ENCODE data around the gene KANK3.
A peak's percentile ranks its signal among the peaks of the same experiment; 100 is the strongest.
"Not testable (repeated sequence)": the region's sequence is repeated elsewhere in the genome, so short reads cannot be mapped to it uniquely, and the experiment has no call there.

Gene KANK3

DNA sequence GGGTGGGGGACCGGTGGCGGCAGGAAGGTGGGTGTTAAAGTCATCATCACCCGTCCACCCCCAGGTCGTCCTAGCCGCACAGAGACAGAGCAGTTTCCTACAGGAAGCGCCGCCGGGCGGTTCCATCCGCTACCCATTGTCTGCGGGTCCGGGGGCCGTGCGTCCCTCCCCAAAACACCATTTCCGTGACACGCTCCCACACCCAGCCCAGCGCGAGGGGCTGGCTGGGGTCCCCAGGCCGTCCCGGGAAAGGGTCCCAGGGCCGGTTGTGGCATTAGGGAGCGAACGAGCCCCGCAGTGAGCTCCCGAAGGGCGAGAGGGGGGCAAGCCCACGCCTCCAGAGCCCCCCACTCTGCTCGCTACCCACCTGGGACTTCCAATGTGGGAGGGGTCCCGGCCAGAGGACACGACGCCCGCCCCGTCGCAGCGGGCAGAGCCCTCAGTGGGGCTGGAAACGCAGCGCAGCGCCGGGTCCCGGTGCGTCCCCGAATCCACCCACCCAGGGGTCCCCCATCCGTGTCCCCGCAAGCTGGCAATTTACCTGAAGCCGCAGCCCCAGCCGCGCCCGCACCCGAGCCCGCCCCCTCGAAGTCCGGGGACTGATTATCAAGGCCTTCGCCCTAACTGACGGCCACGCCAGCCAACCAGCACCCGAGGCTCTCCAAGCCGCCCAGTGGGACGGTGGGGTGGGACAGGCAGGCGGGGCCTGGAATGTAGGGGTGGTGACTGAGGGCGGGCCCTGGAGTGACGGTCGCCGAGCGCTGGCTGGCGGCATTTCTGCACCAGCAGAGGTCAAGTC lies at the start of gene KANK3:
KANK3 (minus strand) TSS at position 579 of the 799 bp plus-strand sequence. CDS start 5,434 bp downstream, outside the sequence.
- H3K4me3 Mint-ChIP-seq = peak within 1 kb of the TSS; percentile 82
- no peak within 1 kb of the TSS for H3K27ac Mint-ChIP-seq
- H3K27me3 Mint-ChIP-seq = peaks cover 3% of the 10 kb centered on the region
- H3K36me3 Mint-ChIP-seq = no peaks in the 10 kb centered on the region
- peaks cover 11% of the 10 kb centered on the region for H3K4me1 Mint-ChIP-seq
- H3K9me3 Mint-ChIP-seq = no peaks in the 10 kb centered on the region

DNA sequence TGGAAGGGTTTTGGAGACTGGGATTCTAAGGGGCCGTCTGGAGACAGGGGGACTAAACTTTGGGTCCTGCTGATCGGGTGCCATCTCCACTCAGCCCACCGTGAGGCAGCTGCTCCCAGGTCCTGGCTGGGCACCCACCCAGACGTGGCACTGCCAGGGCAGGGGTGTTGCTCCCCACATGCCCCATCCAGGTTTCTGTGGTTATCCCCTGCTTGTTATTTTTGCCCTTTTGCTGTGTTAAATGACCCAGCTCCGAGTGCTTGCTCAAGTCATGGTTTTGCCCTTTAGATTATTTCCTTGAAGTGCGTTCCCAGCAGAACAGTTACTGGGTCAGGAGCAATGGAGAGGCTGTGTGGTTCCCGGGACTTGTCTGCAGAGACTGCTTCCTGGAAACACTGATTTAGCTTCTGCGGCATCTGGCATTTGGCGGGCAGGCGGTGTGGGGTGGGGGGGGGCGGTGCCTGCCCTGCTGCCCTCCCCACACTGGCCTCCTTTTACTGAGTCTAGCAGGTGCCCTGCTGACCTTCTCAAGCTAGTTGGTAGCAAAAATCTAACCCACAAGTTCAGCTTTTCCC lies 49.0 kb upstream of the KANK3 start:
- Mint-ChIP-seq H3K27me3 (no peaks in the 10 kb centered on the region), H3K4me3 (no peak overlapping the region), H3K36me3 (peaks cover 3% of the 10 kb centered on the region), H3K27ac (peak overlapping the region; percentile 74), H3K9me3 (no peaks in the 10 kb centered on the region), H3K4me1 (peaks cover 33% of the 10 kb centered on the region)

GRCh38 chr19:8391198-8392016 lies 48.3 kb upstream of the KANK3 start:
- H3K4me1 Mint-ChIP-seq = peaks cover 27% of the 10 kb centered on the region
- peak overlapping the region; percentile 59 for H3K27ac Mint-ChIP-seq
- peaks cover 6% of the 10 kb centered on the region for H3K36me3 Mint-ChIP-seq
- no peaks in the 10 kb centered on the region for H3K9me3 Mint-ChIP-seq
- H3K27me3 Mint-ChIP-seq = no peaks in the 10 kb centered on the region
- peak overlapping the region; percentile 70 for H3K4me3 Mint-ChIP-seq

GRCh38 chr19:8390617-8390981 lies 47.5 kb upstream of the KANK3 start:
- Mint-ChIP-seq H3K36me3 (peaks cover 6% of the 10 kb centered on the region), H3K4me3 (peak overlapping the region; percentile 70), H3K4me1 (peaks cover 23% of the 10 kb centered on the region), H3K9me3 (no peaks in the 10 kb centered on the region), H3K27ac (peak overlapping the region; percentile 77), H3K27me3 (no peaks in the 10 kb centered on the region)

DNA sequence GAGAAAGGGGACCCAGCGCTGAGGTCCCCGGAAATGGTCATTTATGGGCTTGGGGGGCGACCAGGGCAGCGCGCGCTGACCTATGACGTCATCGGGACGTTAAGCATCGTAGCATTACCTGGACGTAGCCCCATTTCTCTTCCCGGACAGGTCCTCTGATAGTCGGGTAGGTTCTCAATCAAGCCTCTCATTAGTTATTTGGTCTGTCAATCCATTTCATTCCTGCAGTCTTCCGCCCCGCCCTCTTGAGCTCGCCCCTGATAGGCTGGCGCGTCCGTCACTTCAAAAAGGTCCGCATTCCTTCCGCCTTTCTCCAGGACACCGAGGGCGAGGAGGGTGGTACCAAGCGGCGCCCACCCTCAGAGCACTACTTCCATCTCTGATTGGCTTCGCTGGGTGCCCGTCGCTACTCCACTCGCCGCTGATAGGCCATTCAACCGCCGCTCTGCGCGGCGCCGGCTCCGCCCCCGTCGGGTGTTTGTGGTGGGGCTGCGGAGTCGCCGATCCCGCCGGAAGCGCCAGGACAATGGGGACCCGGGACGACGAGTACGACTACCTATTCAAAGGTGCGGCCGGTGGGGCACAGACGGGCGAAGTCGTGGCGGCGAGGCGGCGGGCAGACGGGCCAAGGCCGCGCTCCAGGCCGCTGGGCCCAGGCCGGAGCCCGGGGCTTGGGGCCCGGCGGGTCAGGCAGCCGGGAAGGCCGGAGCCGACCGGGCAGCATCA lies 47.0 kb upstream of the KANK3 start, which contains the start of gene RAB11B:
RAB11B (plus strand) TSS at position 470 of the 726 bp plus-strand sequence; CDS start at position 527, 57 bp downstream.
- peaks cover 6% of the 10 kb centered on the region for H3K36me3 Mint-ChIP-seq
- H3K4me1 Mint-ChIP-seq = peaks cover 23% of the 10 kb centered on the region
- H3K4me3 Mint-ChIP-seq = peak within 1 kb of the TSS; percentile 93
- peak within 1 kb of the TSS; percentile 95 for H3K27ac Mint-ChIP-seq
- no peaks in the 10 kb centered on the region for H3K9me3 Mint-ChIP-seq
- H3K27me3 Mint-ChIP-seq = no peaks in the 10 kb centered on the region

DNA sequence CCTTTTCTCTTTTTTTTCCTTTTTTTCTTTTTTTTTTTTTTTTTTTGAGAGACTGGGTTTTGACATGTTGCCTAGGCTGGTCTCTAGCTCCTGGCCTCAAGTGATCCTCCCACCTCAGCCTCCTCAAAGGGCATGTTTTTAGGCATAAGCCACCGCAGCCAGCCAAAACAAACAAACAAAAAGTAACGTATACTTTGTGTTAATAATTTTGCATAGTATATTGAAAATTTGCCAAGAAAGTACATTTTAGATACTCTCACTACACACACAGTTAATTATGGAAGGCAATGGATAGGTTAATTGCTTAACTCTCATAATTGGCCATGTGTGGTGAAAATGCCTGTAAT lies 45.5 kb upstream of the KANK3 start:
- Mint-ChIP-seq H3K27ac (no peak overlapping the region), H3K9me3 (no peaks in the 10 kb centered on the region), H3K36me3 (peaks cover 6% of the 10 kb centered on the region), H3K4me1 (peaks cover 19% of the 10 kb centered on the region), H3K27me3 (no peaks in the 10 kb centered on the region), H3K4me3 (peak overlapping the region; percentile 11)

- H3K27ac Mint-ChIP-seq = peak overlapping the region; percentile 41
- H3K4me1 Mint-ChIP-seq = peaks cover 16% of the 10 kb centered on the region
- H3K36me3 Mint-ChIP-seq = peaks cover 6% of the 10 kb centered on the region
- H3K27me3 Mint-ChIP-seq = no peaks in the 10 kb centered on the region
- peak overlapping the region; percentile 33 for H3K4me3 Mint-ChIP-seq
- no peaks in the 10 kb centered on the region for H3K9me3 Mint-ChIP-seq
Observed at GRCh38 chr19:8387688-8388611, 44.9 kb upstream of the KANK3 start.

GRCh38 chr19:8386990-8387389 lies 43.9 kb upstream of the KANK3 start:
- no peaks in the 10 kb centered on the region for H3K27me3 Mint-ChIP-seq
- no peaks in the 10 kb centered on the region for H3K9me3 Mint-ChIP-seq
- H3K4me1 Mint-ChIP-seq = peaks cover 10% of the 10 kb centered on the region
- H3K36me3 Mint-ChIP-seq = peaks cover 6% of the 10 kb centered on the region
- H3K27ac Mint-ChIP-seq = no peak overlapping the region
- H3K4me3 Mint-ChIP-seq = no peak overlapping the region

DNA sequence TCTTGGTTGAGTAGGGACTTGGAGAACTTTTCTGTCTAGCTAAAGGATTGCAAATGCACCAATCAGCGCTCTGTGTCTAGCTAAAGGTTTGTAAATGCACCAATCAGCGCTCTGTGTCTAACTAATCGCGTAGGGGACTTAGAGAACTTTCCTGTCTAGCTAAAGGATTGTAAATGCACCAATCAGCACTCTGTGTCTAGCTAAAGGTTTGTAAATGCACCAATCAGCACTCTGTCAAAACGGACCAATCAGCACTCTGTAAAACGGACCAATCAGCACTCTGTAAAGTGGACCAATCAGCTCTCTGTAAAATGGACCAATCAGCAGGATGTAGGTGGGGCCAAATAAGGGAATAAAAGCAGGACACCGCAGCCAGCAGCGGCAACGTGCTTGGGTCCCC lies 43.4 kb upstream of the KANK3 start:
- not testable (repeated sequence) for H3K4me1 Mint-ChIP-seq, H3K4me3 Mint-ChIP-seq, H3K9me3 Mint-ChIP-seq, H3K27me3 Mint-ChIP-seq, H3K36me3 Mint-ChIP-seq, H3K27ac Mint-ChIP-seq

DNA sequence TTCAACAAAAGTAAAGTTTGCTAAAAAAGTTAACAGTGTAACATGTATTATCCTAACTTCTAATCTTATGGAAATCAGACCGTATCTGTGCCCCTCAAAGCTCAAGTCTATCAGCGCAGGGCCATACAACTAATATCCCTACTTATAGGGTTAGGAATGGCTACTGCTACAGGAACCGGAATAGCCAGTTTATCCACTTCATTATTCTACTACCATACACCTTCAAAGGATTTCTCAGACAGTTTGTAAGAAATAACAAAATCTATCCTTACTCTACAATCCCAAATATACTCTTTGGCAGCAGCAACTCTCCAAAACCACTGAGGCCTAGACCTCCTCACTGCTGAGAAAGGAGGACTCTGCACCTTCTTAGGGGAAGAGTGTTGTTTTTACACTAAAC lies 42.5 kb upstream of the KANK3 start:
- not testable (repeated sequence) for H3K27me3 Mint-ChIP-seq, H3K9me3 Mint-ChIP-seq, H3K4me3 Mint-ChIP-seq, H3K36me3 Mint-ChIP-seq, H3K27ac Mint-ChIP-seq, H3K4me1 Mint-ChIP-seq

GRCh38 chr19:8385103-8385502 lies 42.0 kb upstream of the KANK3 start:
- H3K36me3 Mint-ChIP-seq, H3K4me3 Mint-ChIP-seq: not testable (repeated sequence)

DNA sequence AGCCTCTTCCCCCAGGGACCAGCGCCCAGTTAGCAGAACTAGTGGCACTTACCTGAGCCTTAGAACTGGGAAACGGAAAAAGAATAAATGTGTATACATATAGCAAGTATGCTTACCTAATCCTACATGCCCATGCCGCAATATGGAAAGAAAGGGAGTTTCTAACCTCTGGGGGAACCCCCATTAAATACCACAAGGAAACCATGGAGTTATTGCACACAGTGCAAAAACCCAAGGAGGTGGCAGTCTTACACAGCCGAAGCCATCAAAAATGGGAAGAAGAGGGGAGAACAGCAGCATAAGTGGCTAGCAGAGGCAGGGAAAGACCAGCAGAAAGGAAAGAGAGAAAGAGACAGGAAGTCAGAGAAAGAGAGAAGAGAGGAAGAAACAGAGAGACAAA lies 41.5 kb upstream of the KANK3 start:
- not testable (repeated sequence) for H3K4me1 Mint-ChIP-seq, H3K9me3 Mint-ChIP-seq, H3K27ac Mint-ChIP-seq, H3K27me3 Mint-ChIP-seq, H3K4me3 Mint-ChIP-seq, H3K36me3 Mint-ChIP-seq

More at GRCh38 chr19:8385103-8385502, 42.0 kb upstream of the KANK3 start:
- not testable (repeated sequence) for H3K4me1 Mint-ChIP-seq, H3K9me3 Mint-ChIP-seq, H3K27me3 Mint-ChIP-seq, H3K27ac Mint-ChIP-seq

DNA sequence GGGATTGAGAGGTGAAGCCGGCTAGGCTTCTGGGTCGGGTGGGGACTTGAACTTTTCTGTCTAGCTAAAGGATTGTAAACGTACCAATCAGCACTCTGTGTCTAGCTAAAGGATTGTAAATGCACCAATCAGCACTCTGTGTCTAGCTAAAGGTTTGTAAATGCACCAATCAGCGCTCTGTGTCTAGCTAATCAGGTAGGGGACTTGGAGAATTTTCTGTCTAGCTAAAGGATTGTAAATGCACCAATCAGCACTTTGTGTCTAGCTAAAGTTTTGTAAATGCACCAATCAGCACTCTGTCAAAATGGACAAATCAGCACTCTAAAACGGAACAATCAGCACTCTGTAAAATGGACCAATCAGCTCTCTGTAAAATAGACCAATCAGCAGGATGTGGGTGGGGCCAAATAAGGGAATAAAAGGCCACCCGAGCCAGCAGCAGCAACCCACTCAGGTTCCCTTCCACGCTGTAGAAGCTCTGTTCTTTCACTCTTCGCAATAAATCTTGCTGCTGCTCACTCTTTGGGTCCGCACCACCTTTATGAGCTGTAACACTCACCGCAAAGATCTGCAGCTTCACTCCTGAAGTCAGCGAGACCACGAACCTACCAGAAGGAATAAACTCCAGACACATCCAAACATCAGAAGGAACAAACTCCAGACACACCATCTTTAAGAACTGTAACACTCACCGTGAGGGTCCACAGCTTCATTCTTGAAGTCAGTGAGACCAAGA lies 36.3 kb upstream of the KANK3 start:
- not testable (repeated sequence) for H3K4me3 Mint-ChIP-seq, H3K9me3 Mint-ChIP-seq, H3K27me3 Mint-ChIP-seq, H3K36me3 Mint-ChIP-seq, H3K27ac Mint-ChIP-seq
- H3K4me1 Mint-ChIP-seq = peaks cover 11% of the 10 kb centered on the region

- Mint-ChIP-seq H3K27ac (no peak overlapping the region), H3K9me3 (no peaks in the 10 kb centered on the region), H3K4me1 (peaks cover 11% of the 10 kb centered on the region), H3K36me3 (peaks cover 7% of the 10 kb centered on the region), H3K27me3 (no peaks in the 10 kb centered on the region), H3K4me3 (no peak overlapping the region)
Observed at GRCh38 chr19:8377598-8377997, 34.5 kb upstream of the KANK3 start.
